HG02970 (cell line): Measurements from ENCODE around the gene DISC1.

Experiments
- ATAC-seq: cut with Tn5 transposase; IDR thresholded peaks from one replicate; pipeline ENCODE4 v1.9.1; 2021; ENCODE audit warnings: mild to moderate bottlenecking, moderate library complexity, moderate number of reproducible peaks; ENCODE audit not compliant: unreplicated experiment, low FRiP score

Gene DISC1

GRCh38 chr1:232046451-232047306, 420.1 kb downstream of the DISC1 start:
- no peak for ATAC-seq

- no peak for ATAC-seq
Observed at GRCh38 chr1:232047473-232047872, 420.9 kb downstream of the DISC1 start.

DNA sequence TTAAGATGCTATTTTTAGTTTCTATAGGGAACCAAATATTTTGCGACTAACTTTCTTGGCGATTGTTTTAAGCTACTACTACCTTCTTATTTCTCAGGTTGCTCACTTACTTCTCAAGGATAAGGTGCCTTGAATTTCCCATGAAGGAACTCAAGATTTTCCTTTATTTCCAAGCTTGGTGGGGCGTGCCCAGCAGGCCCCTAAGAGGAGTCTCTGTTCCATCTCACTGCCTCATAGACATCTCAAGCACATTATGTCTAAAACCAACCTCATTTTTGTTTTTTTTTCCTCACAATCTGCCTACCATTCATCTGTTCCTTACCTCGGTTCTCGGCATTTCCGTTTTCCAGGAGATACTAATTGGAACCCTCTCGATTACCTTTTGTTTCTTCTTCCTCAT, 421.9 kb downstream of the DISC1 start:
- no peak for ATAC-seq

DNA sequence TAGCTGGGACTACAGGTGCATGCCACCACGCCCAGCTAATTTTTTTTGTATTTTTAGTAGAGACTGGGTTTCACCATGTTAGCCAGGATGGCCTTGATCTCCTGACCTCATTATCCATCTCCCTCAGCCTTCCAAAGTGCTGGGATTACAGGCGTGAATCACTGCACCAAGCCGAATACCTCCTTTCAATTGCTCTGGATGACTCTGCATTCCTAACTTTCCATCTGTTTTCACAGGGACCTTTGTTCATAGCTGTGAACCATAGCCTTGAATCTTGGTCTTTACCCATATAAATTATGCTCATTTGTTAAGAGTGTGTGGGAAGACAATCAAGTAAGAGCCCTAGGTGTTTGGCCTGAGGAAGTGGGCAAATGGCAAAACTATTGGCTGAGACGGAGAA, 422.7 kb downstream of the DISC1 start:
- ATAC-seq: no peak

DNA sequence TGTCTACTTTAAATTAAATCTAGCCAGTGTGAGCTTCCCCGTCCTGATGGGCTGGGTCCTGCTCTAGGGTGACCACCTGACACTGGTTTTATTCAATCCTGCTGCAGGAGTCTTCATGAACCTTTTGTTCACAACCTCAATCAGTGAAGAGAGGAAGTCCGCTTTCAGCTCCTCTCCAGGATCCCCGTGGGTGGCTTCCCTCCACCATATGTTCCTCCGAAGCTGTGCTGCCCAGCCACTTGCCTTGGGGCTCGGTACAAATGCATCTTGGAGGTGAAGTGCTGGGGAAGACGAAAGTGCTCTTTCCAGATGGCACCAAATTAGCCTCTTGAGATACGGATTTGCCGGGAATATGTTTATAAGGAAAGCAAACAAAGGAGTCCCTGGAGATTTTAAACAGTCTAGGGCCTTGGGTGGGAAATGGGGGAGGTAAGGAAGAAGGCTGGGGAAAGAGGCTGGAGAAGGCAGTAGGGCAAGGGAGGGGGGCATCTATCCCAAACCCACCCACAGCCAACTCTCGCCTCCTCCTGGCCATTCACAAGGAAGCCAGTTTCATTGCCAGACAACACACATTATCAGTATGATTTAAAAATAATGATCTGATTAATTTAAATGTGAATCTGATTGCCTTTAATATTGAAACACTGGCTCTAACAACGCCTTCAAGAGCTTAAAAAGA, 430.8 kb downstream of the DISC1 start:
- ATAC-seq: no peak

DNA sequence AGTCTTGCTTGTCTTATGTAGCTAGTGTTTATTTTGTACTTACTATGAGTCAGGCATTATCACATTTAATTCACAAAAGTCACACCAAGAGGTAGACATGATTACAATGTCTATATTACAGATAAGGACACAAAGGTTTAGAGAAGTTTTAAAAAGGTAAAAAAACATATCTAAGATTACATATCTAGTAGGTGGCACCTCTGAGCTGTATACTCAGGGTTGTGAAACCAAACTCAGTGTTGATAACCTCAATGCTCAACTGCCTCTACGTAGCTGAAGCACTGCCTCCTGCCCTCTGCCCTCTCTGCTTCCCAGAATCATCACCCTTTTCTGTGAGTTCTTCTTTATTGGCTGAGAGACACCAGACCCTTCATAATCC, 431.3 kb downstream of the DISC1 start:
- ATAC-seq: no peak

DNA sequence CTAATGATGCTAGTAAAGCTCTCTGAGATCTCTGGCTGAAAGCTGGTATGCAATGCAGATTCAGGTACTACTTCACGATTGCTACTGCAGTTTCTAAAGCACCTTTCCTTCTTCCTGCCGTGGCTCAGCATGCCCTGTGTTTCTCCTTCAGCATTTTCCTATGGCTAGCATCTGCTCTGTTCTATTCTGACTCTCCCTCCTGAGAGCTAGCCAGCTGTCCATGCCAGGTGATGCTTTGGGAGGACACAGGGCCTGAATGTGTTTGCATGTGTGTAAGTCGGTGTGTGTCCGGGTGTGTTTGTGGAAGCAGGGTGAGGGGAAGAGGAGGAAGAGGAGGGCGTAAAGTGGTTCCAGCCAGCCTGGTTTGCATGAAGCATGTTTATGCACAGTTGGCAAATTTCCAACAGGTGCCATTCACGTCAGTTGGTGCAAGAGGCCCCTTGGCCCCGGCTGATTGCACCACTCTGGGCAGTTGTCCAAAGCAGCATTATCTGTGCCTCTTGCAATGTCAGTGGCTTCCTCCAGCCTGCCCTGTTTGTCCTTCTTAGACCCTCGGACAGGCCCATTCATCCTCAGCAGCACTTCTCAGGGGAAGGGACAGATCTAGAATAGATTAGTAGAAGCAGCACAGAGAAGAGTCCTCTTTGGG, 433.3 kb downstream of the DISC1 start:
- ATAC-seq: no peak

- ATAC-seq: no peak
Observed at GRCh38 chr1:232062967-232063366, 436.4 kb downstream of the DISC1 start.

DNA sequence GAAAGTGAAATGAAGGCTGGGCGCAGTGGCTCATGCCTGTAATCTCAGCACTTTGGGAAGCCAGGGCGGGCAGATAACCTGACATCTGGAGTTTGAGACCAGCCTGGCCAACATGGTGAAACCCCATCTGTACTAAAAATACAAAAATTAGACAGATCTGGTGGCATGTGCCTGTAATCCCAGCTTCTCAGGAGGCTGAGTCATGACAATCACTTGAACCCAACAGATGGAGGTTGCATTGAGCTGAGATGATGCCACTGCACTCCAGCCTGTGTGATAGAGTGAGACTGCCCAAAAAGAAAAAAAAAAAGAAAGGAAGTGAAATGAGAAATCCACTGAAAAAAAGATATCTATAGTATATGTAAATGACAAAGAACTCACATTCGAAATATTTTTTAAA, 439.9 kb downstream of the DISC1 start:
- no peak for ATAC-seq

DNA sequence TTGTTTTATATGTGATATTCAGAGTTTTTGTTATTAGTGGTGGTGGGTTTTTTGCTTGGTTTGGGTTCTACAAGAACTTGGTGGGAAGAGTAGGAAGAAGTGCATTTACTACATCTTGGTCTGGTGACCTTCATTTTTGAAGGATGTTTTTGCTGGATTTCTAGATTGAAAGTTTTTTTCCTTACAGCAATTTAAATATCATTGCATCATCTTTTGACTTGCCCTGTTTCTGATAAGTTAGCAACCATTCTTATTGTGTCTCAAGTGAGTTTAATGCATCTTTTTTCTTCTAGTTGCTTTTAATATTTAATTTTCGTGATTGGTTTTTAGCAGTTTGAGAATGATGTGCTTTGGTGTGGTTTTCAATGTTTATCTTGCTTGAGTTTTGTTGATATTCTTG, 447.7 kb downstream of the DISC1 start:
- no peak for ATAC-seq

GRCh38 chr1:232077809-232078208, 451.2 kb downstream of the DISC1 start:
- ATAC-seq: no peak

DNA sequence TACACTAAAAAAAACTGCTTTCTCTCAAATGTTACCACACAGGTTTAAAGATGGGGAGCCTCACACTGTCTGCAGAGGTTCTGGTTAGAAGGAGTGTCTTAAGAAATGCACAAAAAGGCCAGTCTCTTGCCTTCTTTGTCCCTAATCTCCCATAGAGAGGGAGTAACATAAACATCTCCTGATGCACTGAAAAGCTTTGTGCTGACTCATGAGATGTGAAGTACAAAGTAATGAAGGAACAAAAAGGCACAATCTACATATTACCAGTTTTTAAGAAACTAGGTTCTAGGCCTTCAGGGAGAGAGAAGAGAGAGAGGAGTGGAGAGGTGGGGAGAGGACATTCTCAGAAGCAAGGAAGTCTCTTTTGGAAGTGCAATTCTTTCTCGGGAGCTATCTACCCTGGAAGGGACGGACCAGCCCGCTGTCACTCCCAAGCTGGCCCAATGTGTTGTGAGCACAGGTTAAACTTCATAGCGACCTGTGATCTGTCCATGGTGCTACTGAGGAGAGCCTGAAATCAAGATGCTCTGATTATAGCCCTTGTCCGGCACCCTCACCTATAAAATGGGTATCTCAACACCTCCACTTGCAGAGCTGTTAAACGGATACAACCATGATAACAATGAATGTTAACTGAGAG, 458.1 kb downstream of the DISC1 start:
- no peak for ATAC-seq

- ATAC-seq: no peak
Observed at GRCh38 chr1:232090816-232091215, 464.2 kb downstream of the DISC1 start.
